ENCODE data around the gene SYT1. TPM values are rescaled to one million over a fixed set of nuclear protein-coding genes. Genes with fewer than 3 reads are reported as not detected.

Gene SYT1
- total and polyA plus RNA-seq, 2 experiments from 2014 or later, result 48.7 to 51.7 TPM

DNA sequence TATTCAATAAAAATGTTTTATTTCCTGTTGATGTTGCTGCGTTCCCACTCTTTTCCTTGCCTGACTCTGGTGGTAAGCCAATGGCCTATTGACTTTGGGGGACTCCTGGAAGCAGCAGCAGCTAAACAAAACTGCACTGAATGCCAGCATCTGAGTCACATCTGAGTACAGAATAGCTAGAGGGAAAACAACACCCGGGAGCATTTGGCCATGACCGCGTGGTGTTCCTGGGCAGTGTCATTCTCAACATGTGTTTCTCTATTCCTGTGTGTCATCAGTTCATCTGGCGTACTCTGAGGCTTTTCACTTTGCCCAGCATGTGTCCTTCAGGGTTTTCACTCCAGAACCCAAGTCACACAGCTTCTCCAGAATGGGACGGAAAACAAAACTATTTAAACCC is 587.4 kb downstream of the SYT1 start:
- Histone ChIP-seq H3K27me3 (ENCODE audit: insufficient read depth) (no peaks in the 10 kb centered on the region), H3K9me2 (ENCODE audit: insufficient read depth) (no peaks in the 10 kb centered on the region), H3K4me3 (no peak overlapping the region), H4K20me1 (replicated peaks; ENCODE audit: insufficient read depth) (no peaks in the 10 kb centered on the region; the same call in 1 of the 2 replicates), H3K79me2 (replicated peaks; ENCODE audit: insufficient read depth) (no peaks in the 10 kb centered on the region), H3F3A (replicated peaks; ENCODE audit: low read depth) (0 out of 2 replicates have a peak, but pooled peaks cover 3% of the 10 kb centered on the region), H2AFZ (no peak overlapping the region), H3K27ac (ENCODE audit: low read depth) (no peak overlapping the region; the same call in 1 of the 2 replicates), H3K4me1 (ENCODE audit: insufficient read depth) (peaks cover 28% of the 10 kb centered on the region), H3K36me3 (ENCODE audit: insufficient read depth) (no peaks in the 10 kb centered on the region), H3K4me2 (no peak overlapping the region)
- Mint-ChIP-seq H3K9me3 (no peaks in the 10 kb centered on the region), H3K36me3 (ENCODE audit: low read depth) (no peaks in the 10 kb centered on the region), H3K4me1 (peaks cover 25% of the 10 kb centered on the region), H3K4me3 (no peak overlapping the region), H3K27ac (no peak overlapping the region), H3K27me3 (ENCODE audit: insufficient read depth, low read depth, poor library complexity) (peaks cover 4% of the 10 kb centered on the region)
- no peak for DNase-seq (ENCODE audit: low spot score)
- ATAC-seq, result no peak
- TF ChIP-seq NANOG (IDR thresholded peaks at IDR 0.05; ENCODE audit: borderline replicate concordance), result no peak
- TF ChIP-seq, protein P1, sequence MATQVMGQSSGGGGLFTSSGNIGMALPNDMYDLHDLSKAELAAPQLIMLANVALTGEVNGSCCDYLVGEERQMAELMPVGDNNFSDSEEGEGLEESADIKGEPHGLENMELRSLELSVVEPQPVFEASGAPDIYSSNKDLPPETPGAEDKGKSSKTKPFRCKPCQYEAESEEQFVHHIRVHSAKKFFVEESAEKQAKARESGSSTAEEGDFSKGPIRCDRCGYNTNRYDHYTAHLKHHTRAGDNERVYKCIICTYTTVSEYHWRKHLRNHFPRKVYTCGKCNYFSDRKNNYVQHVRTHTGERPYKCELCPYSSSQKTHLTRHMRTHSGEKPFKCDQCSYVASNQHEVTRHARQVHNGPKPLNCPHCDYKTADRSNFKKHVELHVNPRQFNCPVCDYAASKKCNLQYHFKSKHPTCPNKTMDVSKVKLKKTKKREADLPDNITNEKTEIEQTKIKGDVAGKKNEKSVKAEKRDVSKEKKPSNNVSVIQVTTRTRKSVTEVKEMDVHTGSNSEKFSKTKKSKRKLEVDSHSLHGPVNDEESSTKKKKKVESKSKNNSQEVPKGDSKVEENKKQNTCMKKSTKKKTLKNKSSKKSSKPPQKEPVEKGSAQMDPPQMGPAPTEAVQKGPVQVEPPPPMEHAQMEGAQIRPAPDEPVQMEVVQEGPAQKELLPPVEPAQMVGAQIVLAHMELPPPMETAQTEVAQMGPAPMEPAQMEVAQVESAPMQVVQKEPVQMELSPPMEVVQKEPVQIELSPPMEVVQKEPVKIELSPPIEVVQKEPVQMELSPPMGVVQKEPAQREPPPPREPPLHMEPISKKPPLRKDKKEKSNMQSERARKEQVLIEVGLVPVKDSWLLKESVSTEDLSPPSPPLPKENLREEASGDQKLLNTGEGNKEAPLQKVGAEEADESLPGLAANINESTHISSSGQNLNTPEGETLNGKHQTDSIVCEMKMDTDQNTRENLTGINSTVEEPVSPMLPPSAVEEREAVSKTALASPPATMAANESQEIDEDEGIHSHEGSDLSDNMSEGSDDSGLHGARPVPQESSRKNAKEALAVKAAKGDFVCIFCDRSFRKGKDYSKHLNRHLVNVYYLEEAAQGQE (IDR thresholded peaks at IDR 0.05; ENCODE audit: unreplicated experiment), result no peak
- TF ChIP-seq EZH2 (IDR thresholded peaks at IDR 0.05; ENCODE audit: low read depth, unreplicated experiment), result no peak
- no peak for TF ChIP-seq ZNF114 (CRISPR knock-in tag; IDR thresholded peaks at IDR 0.05)
- no peak for TF ChIP-seq POLR2AphosphoS5 (IDR thresholded peaks at IDR 0.05; ENCODE audit: low read depth)
- TF ChIP-seq, protein P2, sequence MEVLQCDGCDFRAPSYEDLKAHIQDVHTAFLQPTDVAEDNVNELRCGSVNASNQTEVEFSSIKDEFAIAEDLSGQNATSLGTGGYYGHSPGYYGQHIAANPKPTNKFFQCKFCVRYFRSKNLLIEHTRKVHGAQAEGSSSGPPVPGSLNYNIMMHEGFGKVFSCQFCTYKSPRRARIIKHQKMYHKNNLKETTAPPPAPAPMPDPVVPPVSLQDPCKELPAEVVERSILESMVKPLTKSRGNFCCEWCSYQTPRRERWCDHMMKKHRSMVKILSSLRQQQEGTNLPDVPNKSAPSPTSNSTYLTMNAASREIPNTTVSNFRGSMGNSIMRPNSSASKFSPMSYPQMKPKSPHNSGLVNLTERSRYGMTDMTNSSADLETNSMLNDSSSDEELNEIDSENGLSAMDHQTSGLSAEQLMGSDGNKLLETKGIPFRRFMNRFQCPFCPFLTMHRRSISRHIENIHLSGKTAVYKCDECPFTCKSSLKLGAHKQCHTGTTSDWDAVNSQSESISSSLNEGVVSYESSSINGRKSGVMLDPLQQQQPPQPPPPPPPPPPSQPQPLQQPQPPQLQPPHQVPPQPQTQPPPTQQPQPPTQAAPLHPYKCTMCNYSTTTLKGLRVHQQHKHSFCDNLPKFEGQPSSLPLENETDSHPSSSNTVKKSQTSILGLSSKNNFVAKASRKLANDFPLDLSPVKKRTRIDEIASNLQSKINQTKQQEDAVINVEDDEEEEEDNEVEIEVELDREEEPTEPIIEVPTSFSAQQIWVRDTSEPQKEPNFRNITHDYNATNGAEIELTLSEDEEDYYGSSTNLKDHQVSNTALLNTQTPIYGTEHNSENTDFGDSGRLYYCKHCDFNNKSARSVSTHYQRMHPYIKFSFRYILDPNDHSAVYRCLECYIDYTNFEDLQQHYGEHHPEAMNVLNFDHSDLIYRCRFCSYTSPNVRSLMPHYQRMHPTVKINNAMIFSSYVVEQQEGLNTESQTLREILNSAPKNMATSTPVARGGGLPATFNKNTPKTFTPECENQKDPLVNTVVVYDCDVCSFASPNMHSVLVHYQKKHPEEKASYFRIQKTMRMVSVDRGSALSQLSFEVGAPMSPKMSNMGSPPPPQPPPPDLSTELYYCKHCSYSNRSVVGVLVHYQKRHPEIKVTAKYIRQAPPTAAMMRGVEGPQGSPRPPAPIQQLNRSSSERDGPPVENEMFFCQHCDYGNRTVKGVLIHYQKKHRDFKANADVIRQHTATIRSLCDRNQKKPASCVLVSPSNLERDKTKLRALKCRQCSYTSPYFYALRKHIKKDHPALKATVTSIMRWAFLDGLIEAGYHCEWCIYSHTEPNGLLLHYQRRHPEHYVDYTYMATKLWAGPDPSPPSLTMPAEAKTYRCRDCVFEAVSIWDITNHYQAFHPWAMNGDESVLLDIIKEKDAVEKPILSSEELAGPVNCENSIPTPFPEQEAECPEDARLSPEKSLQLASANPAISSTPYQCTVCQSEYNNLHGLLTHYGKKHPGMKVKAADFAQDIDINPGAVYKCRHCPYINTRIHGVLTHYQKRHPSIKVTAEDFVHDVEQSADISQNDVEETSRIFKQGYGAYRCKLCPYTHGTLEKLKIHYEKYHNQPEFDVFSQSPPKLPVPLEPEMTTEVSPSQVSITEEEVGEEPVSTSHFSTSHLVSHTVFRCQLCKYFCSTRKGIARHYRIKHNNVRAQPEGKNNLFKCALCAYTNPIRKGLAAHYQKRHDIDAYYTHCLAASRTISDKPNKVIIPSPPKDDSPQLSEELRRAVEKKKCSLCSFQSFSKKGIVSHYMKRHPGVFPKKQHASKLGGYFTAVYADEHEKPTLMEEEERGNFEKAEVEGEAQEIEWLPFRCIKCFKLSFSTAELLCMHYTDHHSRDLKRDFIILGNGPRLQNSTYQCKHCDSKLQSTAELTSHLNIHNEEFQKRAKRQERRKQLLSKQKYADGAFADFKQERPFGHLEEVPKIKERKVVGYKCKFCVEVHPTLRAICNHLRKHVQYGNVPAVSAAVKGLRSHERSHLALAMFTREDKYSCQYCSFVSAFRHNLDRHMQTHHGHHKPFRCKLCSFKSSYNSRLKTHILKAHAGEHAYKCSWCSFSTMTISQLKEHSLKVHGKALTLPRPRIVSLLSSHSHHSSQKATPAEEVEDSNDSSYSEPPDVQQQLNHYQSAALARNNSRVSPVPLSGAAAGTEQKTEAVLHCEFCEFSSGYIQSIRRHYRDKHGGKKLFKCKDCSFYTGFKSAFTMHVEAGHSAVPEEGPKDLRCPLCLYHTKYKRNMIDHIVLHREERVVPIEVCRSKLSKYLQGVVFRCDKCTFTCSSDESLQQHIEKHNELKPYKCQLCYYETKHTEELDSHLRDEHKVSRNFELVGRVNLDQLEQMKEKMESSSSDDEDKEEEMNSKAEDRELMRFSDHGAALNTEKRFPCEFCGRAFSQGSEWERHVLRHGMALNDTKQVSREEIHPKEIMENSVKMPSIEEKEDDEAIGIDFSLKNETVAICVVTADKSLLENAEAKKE (CRISPR knock-in tag; IDR thresholded peaks at IDR 0.05), result no peak
- TF ChIP-seq JUNB (IDR thresholded peaks at IDR 0.05; ENCODE audit: unreplicated experiment), result no peak
- TF ChIP-seq, protein P3, sequence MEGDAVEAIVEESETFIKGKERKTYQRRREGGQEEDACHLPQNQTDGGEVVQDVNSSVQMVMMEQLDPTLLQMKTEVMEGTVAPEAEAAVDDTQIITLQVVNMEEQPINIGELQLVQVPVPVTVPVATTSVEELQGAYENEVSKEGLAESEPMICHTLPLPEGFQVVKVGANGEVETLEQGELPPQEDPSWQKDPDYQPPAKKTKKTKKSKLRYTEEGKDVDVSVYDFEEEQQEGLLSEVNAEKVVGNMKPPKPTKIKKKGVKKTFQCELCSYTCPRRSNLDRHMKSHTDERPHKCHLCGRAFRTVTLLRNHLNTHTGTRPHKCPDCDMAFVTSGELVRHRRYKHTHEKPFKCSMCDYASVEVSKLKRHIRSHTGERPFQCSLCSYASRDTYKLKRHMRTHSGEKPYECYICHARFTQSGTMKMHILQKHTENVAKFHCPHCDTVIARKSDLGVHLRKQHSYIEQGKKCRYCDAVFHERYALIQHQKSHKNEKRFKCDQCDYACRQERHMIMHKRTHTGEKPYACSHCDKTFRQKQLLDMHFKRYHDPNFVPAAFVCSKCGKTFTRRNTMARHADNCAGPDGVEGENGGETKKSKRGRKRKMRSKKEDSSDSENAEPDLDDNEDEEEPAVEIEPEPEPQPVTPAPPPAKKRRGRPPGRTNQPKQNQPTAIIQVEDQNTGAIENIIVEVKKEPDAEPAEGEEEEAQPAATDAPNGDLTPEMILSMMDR (conservative IDR thresholded peaks at IDR 0.05; ENCODE audit: low read depth in 2 of 2), result no peak
- TF ChIP-seq, protein P4, sequence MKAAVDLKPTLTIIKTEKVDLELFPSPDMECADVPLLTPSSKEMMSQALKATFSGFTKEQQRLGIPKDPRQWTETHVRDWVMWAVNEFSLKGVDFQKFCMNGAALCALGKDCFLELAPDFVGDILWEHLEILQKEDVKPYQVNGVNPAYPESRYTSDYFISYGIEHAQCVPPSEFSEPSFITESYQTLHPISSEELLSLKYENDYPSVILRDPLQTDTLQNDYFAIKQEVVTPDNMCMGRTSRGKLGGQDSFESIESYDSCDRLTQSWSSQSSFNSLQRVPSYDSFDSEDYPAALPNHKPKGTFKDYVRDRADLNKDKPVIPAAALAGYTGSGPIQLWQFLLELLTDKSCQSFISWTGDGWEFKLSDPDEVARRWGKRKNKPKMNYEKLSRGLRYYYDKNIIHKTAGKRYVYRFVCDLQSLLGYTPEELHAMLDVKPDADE (IDR thresholded peaks at IDR 0.05), result no peak
- TF ChIP-seq ZNF331 (CRISPR knock-in tag; IDR thresholded peaks at IDR 0.05; ENCODE audit: low read depth), result no peak
- no peak for TF ChIP-seq STAT1 (IDR thresholded peaks at IDR 0.05; ENCODE audit: unreplicated experiment)
- TF ChIP-seq EZH2phosphoT487 (IDR thresholded peaks at IDR 0.05; ENCODE audit: unreplicated experiment), result no peak
- no peak for TF ChIP-seq CREB1 (CRISPR knock-in tag; IDR thresholded peaks at IDR 0.05; ENCODE audit: low read depth)
